HG03095 (cell line): ENCODE data around the gene ZBTB34.

Source experiments
- ATAC-seq: cut with Tn5 transposase; IDR thresholded peaks from one replicate; pipeline ENCODE4 v1.9.1; 2021; ENCODE audit warnings: moderate library complexity; ENCODE audit not compliant: unreplicated experiment

The ZBTB34 gene

DNA sequence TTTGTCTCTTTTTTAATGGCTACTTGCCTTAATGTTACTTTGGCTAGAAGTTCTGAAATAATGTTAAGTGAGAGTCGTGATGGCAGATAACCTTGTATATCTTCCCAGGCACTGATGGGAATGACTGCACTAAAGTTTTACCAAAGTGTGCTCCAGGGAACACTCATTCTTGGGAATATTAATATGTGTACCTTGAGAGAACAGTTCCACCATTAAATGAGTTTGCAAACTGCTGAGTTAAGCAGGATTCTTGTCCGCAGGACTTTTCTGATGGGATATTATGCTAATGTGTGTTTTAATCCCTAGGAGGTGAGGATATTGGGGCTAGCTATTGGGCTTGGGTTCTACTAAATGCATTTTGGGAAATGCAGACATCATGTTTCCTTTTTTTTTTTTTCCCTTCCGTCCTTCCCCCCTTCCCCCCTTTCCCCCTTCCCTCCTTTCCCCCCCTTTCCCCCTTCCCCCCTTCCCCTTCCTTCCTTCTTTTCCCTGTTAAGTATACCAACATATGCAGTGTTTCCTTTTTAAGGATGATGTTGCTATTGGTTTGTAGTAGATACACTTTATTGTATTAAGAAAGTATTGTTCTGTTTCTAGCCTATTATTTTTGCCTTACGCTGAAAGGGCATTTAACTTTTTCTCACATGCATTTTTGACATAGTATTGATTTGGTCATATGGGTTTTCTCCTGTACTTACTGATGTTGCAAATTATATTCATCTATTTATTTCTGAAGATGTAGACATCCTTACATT, 15.5 kb downstream of the ZBTB34 start:
- ATAC-seq = no peak

DNA sequence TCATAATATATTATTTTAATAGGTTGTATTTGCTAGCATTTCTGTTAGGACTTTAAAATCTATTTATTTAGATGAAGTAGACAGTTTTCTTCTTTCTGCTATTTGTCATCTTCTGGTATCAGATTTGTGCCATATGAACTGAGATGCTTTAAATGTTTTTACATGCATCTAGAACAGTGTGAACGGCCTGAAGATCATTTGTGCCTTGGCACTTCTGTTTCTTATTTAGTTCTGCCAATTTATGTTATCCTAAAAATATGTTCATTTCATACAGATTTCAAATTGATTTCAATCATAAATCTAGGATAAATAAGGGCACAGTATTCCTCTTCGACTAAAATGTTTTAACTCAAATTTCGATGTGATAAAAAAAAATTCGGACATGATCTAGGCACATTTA, 16.1 kb downstream of the ZBTB34 start:
- no peak for ATAC-seq

DNA sequence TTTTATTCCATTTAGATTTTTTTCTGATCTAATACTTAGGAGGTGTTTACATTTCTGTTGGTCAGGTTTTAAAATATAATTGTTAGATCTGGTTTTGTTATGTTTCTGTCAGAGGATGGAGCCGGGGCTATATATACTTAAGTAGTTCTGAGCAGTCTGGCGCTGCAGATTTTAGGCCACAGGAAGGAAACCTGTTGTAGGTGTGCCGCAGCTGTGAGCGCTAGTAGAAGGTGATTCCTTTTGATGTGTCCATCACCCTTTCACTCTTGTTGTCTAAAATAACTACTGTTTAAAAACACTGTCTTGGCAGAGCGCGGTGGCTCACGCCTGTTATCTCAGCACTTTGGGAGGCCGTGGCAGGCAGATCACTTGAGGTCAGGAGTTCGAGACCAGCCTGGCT, 17.0 kb downstream of the ZBTB34 start:
- no peak for ATAC-seq

DNA sequence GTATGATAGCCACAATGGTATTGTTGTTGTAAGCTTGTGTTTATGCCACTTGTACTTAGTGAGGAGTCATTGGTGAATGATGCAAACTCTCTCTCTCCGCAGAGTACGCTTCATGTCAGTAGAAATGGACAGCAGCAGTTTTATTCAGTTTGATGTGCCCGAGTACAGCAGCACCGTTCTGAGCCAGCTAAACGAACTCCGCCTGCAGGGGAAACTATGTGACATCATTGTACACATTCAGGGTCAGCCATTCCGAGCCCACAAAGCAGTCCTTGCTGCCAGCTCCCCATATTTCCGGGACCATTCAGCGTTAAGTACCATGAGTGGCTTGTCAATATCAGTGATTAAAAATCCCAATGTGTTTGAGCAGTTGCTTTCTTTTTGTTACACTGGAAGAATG, 18.8 kb downstream of the ZBTB34 start:
- ATAC-seq = no peak

DNA sequence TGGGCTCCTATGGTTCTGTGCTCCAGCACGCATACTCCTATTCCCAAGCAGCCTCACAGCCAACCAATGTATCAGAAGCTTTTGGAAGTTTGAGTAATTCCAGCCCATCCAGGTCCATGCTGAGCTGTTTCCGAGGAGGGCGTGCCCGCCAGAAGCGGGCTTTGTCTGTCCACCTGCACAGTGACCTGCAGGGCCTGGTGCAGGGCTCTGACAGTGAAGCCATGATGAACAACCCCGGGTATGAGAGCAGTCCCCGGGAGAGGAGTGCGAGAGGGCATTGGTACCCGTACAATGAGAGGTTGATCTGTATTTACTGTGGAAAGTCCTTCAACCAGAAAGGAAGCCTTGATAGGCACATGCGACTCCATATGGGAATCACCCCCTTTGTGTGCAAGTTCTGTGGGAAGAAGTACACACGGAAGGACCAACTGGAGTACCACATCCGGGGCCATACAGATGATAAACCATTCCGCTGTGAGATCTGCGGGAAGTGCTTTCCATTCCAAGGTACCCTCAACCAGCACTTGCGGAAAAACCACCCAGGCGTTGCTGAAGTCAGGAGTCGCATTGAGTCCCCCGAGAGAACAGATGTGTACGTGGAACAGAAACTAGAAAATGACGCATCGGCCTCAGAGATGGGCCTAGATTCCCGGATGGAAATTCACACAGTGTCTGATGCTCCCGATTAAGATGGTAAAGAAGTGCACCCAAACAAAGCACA, 19.9 kb downstream of the ZBTB34 start:
- no peak for ATAC-seq

DNA sequence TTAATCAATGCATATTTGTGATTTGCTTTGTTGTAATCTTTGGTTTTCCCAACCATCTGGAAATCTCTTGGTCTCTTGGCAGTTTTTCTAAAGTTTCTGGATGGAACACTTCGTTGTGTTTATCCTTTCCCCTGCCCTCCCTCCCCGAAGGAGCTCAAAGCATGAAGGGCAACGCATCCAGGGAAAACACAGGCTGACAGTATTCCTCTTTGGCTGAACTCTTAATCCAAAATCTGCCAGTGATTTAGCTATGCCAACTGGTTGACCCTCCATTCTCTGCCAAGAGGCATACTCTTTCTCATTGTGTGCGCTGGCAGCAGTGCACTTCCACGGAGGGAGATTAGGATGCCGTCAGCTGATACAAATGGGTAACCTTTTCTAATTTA, 20.5 kb downstream of the ZBTB34 start:
- ATAC-seq = no peak

DNA sequence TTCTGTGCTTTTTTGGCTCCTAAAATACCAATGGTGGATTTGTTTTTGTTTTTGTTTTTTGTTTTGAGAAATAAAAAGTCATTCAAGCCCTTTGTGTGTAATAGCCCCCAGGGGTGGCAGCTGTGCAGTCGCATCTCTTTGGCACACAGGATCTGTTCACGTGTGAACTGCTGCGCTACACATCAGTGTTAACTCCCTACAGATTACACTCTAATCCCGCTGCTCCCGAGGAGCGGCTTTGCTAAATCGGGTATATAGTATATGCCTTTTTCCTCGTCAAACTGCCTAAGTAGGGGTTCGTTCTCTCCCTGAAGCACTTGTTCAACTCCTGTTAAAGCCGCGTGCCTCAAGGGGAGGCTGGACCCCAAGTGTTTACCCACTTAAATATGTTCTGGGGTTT, 22.3 kb downstream of the ZBTB34 start:
- no peak for ATAC-seq

DNA sequence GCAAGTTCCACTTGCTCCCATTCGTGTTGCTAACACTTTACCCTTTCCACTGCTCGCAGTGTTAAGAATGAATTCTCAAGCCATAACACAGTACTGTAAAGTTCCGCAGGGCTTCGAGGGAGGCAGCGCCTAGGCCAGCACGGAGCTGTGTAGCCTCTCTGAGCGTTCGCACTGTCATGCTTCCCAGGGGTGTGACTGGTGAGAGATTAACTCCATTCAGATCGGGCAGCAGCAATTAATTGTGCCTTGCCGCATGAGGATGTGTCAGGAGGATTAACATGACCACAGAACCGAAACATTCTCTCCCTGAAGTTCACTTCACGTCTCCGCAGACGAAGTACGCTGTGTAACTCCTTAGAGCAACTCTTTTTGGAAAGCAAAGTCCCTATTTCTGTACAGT, 23.2 kb downstream of the ZBTB34 start:
- ATAC-seq = no peak

DNA sequence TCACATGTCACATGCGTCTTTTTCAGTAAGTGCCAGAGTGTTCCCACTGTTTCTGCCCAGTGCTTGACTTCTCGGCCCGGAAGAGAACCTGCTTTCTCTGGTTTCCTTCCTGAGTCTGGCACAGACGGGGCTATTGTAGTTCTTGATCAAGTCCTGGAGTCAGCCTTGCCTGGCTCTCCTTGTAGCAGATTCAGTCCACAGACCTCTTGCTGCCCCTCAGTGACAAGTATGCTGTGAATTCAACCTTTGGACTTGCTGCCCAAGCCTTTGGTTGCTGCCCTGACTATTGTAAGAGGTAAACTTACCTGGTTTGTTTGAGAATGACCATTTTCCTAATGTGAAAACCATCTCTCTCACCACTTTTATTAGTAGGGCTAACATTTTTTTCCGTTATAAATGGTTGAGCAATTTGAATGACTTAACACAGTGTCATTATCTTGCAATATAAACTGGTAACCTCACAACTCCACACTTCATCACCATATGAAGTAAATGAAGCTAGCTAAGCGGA, 24.7 kb downstream of the ZBTB34 start:
- ATAC-seq = no peak

DNA sequence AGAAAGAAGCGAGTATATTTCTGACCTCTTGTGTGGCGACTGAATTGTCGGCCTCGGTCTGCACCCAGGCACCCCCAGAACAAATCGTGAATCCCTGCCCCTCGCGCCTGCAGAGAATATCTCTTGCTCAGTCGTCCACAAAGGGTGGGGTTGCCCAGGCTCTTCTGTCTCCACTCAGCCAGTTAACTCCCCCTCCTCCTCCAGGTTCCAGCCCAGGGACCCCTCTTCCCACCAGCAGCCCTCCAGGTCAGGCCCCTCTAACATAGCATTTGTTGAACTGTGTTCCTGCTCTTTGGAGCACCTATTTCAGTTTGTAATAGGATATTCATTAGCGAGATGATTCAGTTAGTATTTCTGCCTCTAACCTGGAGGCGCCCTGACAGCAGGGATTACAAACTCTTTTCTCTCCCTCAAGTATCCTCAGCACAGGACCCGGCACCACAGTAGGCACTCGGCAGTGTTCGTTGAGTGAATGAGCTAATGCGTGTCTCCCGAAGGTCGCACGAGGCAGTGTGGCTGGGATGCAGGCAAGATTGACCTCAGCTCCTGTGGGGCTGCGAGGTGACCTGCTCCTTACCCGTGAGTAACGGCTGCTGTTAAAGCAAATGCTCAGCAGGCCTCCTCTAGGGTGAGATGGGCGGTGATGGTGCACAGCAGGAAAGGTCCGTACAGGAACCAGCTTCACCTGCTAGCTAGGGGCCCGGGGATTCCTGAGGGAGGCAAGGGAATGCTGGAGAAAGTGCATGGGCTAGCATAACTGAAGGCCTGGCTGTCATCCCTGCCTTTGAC, 25.8 kb downstream of the ZBTB34 start:
- no peak for ATAC-seq

DNA sequence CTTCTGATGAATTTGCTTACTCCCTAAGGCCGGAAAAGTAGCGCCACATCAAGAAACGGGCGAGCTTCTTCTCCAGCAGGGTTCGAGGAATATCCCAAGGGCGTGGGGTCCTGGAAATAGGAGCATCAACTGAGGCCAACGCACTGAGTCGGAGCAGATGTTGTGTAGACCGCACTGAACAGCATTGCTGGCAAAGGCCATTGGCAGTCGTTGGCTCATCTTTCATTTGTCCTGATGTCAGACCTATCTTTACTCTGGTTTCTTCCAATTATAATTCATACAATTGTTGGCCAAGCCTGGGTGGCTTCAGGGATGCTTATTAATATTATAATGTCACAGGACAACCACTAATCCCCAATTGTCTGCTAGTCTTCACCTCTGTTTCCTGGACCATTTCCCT, 26.5 kb downstream of the ZBTB34 start:
- ATAC-seq = no peak

DNA sequence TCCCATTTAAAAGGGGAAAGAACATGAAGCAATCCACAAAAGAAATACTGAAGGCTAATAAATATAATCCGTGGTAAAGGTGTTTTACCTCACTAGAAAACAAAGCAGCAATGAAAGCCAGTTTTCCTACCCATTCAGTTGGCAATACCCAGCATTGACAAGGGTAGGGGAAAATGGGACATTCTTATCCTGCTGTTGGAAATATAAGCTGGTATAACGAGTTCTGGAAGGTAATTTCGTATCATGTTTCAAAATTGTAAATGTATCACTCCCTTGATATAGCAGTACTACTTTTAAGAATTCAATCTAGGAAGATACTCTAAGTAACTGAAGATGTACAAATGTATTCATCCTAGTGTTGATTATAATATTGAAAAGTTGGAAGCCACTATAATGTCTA, 31.2 kb downstream of the ZBTB34 start:
- no peak for ATAC-seq

DNA sequence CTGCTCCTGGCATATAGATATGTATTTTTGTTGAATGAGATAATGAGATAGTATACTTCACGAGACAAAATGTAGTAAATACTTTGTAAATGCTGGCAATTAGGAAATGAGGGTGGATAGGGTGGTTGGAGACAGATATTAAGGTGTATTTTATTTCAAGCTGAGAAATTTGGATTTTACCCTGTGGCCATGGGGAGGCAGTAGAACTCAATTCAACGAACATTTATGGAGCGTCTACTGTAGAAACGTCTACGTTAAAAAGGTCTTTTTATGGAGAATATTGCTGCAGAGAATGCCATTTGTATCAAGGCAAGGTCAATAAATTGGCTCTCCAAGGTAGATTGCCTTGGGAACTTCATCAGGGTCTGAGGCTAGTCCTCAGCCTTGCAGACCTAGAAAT, 32.6 kb downstream of the ZBTB34 start:
- no peak for ATAC-seq

DNA sequence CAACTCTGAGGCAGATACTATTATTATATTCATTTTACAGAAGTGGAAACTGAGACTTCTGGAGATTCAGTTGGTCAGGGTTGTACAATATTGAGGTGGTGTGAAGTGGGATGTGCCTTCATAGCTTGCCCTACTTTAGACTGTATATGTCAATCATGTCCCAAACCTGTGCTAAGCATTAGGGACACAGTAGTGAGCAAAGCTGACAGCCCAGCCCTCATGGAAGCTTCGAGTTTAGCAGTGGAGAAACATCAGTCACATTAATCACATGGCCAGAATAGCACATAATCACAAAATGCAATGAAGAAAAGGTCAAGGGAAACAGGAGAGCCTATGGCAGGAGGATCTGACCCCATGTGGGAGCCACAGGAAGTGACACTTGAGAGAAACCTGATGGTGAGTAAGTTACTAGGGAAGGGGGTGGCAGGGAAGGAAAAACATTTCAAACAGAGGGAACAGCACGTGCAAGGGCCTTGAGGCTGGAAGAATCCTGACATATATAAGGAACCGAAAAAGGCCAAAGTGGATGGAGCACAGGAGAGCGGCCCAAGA, 33.7 kb downstream of the ZBTB34 start:
- no peak for ATAC-seq

DNA sequence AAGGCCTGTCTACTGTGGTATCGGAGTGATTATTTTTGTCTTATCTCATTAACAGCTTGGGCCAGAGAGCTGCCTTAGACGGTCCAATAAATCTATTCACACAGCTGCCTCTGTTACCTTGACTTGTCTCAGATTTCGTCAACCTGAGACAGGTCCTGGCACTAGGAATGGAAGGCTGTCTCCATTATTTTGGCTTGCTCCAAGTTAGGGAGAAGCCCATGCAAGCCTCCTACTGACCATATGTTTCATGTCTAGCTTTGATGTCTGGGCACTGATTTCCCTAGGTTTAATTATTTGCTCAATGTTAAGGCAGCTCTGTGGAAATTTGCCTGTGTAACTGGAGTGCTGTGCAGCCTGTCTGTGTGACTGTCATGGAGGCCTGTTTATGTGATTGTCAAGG, 41.8 kb downstream of the ZBTB34 start:
- ATAC-seq = no peak

DNA sequence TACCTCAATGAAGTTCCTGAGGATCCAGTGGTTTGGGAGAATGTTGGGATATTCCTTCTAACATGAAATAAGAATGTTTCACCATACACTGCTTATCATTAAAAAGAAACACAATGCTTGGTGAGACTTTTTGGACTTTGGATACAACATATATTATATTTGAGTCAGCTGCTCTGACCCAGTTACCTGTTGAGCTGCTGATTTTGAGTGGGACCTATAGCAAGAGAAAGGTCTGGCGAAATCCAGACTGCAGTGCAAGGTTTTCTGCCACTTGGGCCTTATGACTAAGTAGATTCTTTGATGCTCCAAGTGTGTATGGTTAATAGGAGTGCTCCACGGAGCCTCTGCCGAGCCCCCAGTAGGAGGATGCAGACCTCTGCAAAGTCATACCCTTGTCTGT, 44.1 kb downstream of the ZBTB34 start:
- no peak for ATAC-seq

DNA sequence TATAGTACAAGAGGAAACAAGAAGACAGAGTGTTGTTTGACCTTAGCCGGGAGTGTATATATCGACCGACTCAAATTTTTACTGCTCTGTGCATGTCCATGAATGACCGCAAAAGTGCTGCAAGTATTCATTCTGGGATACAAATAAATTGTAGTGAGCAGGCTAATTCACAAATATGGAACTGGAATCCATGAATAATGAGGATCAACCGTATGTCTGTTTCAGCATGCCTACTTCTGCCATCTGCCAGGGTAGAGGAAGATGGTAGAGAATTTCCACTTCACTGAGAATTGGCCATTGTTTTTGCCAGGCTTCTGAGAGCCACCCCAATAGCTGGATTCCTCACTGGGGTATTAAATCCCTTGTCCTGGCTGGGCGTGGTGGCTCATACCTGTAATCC, 45.7 kb downstream of the ZBTB34 start:
- ATAC-seq = no peak

DNA sequence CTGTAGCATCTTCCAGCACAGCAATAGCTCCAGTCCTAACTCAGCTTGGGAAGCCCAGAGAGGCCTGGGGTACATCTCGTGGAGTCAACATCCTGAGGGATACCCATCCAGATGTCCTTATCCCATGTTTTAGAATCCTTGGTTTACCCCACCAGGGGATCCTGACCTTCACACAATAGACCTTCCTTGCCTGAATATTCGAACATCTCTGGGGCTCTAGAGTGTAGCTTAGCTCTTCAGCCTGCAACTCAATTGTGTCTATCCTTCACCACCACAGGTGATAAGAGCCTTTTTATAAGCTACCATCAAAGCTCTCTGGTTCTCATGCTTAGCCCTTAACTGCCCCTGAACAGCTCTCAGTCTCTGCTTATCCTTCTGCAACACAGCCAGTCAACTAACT, 46.6 kb downstream of the ZBTB34 start:
- ATAC-seq = no peak

DNA sequence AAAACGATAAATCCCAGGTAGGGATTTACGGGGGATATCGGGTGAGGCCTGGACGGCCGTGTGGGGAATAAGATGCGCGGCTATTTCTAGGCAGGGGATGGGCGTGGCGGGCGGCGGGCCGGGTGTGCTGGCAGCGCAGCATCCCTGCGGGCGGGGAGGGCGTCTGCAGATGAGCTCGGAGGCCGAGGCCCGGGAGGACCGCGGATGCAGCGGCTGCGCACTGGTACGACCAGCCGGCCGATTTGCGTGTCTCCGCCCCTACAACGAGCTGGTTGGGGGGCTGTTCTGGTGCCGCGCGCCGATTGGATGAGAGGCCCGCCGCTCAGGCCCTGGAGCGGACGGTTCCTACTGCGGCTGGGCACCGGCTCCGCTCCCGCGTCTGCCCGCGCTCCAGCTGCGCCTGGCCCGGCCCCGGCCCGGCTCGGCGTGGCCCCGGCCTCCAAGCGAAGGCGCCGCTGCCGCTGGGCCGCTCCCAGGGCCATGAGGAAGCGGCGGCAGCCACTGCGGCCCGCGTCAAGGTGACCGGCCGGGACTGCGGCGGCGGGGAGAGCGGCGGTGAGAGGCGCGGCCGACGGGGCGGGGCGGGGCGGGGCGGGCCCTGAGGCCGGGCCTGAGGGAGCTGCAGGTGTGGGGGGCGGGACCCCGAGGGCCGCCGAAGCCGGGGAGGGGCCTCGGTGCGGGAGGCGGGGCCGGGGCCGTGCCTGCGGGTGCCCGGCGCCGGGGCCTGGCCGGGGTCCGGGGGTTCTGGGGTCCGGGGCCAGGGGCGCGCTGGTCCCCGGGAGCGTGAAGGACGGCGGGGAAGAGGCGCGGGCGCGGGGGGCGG, 54.2 kb downstream of the ZBTB34 start, which contains the start of gene RALGPS1:
RALGPS1 (plus strand) TSS at position 325 of the 823 bp plus-strand sequence. CDS start 47,508 bp downstream, outside the sequence.
- ATAC-seq = peak; percentile 93

DNA sequence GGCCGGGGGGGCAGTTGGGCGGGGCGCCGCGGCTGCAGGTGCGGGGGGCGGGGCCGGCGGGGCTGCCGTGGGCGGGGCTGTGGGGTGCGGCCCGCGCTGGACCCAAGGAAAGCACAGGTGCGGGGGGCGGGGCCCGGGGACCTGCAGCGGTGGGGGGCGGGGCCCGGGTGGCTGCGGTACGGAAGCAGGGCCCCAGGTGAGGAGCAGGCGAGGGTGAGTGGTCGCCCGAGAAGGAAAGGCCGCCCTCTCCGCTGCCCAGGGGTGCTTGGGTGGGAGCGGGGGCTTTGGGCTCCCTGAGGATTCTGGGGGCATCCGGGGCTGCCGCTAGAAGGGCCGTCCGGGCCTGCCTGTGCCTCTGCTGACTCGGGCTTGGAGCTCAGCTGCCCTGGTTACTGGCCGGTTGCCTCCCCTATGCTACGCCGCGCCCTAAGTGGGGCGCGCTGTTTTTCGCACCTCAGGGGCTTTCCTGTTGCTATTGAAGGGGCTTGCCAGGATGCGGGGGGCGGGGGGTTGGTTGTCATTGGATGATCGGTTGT, 54.9 kb downstream of the ZBTB34 start:
- no peak for ATAC-seq
